Skeletal muscle satellite cell (primary cell): ENCODE data around the gene PAFAH2.

Experiments used
- H3K27me3 ChIP-seq: 2 replicates; pipeline ENCODE4 v1.7.0; 2013; ENCODE audit warnings: low read length; ENCODE audit not compliant: control insufficient read depth, insufficient read depth
- H3K36me3 ChIP-seq: 2 replicates; pipeline ENCODE4 v1.7.0; 2013; ENCODE audit warnings: mild to moderate bottlenecking, control low read depth, low read length; ENCODE audit not compliant: insufficient read depth
- H3K4me1 ChIP-seq: 2 replicates; pipeline ENCODE4 v1.7.0; 2013; ENCODE audit warnings: low read length; ENCODE audit not compliant: control insufficient read depth, insufficient read depth
- H3K4me2 ChIP-seq: 2 replicates; pipeline ENCODE4 v1.7.0; 2013; ENCODE audit warnings: mild to moderate bottlenecking, low read length
- H3K4me3 ChIP-seq: 2 replicates; pipeline ENCODE4 v1.7.0; 2013; ENCODE audit warnings: low read length
- H3K9ac ChIP-seq: 2 replicates; pipeline ENCODE4 v1.7.0; 2013; ENCODE audit warnings: mild to moderate bottlenecking, low read depth, low read length, moderate library complexity
- H3K9me3 ChIP-seq: replicated peaks from 2 replicates; pipeline ENCODE4 v1.7.0; 2013; ENCODE audit warnings: mild to moderate bottlenecking, control low read depth, low read length

The PAFAH2 gene

GRCh38 chr1:26038477-26038876 lies 40.6 kb upstream of the PAFAH2 start:
- H3K9ac ChIP-seq: no peak overlapping the region
- peaks cover 37% of the 10 kb centered on the region for H3K27me3 ChIP-seq
- H3K4me3 ChIP-seq: no peak overlapping the region
- H3K9me3 ChIP-seq: no peaks in the 10 kb centered on the region
- peaks cover 15% of the 10 kb centered on the region for H3K4me1 ChIP-seq
- H3K36me3 ChIP-seq: no peaks in the 10 kb centered on the region
- no peak overlapping the region for H3K4me2 ChIP-seq

GRCh38 chr1:26037904-26038303 lies 40.0 kb upstream of the PAFAH2 start:
- Histone ChIP-seq H3K4me2 (no peak overlapping the region), H3K27me3 (peaks cover 37% of the 10 kb centered on the region), H3K36me3 (no peaks in the 10 kb centered on the region), H3K4me1 (peaks cover 15% of the 10 kb centered on the region), H3K4me3 (no peak overlapping the region), H3K9ac (no peak overlapping the region), H3K9me3 (no peaks in the 10 kb centered on the region)

- Histone ChIP-seq H3K4me2 (peak overlapping the region; percentile 97), H3K4me1 (peaks cover 15% of the 10 kb centered on the region), H3K36me3 (no peaks in the 10 kb centered on the region), H3K4me3 (peak overlapping the region; percentile 82), H3K27me3 (peaks cover 30% of the 10 kb centered on the region), H3K9me3 (no peaks in the 10 kb centered on the region), H3K9ac (no peak overlapping the region)
Measured at GRCh38 chr1:26036756-26037281, 39.0 kb upstream of the PAFAH2 start.

GRCh38 chr1:26035959-26036755 lies 38.3 kb upstream of the PAFAH2 start:
- peak overlapping the region; percentile 74 for H3K9ac ChIP-seq
- peaks cover 24% of the 10 kb centered on the region for H3K27me3 ChIP-seq
- H3K9me3 ChIP-seq: no peaks in the 10 kb centered on the region
- peak overlapping the region; percentile 82 for H3K4me3 ChIP-seq
- peak overlapping the region; percentile 97 for H3K4me2 ChIP-seq
- no peaks in the 10 kb centered on the region for H3K36me3 ChIP-seq
- peaks cover 15% of the 10 kb centered on the region for H3K4me1 ChIP-seq

GRCh38 chr1:26035203-26035958 lies 37.5 kb upstream of the PAFAH2 start:
- H3K4me1 ChIP-seq: peaks cover 15% of the 10 kb centered on the region
- peaks cover 22% of the 10 kb centered on the region for H3K27me3 ChIP-seq
- H3K4me2 ChIP-seq: peak overlapping the region; percentile 97
- no peaks in the 10 kb centered on the region for H3K36me3 ChIP-seq
- peak overlapping the region; percentile 74 for H3K9ac ChIP-seq
- peak overlapping the region; percentile 82 for H3K4me3 ChIP-seq
- H3K9me3 ChIP-seq: no peaks in the 10 kb centered on the region

- Histone ChIP-seq H3K9me3 (no peaks in the 10 kb centered on the region), H3K4me3 (peak overlapping the region; percentile 82), H3K9ac (peak overlapping the region; percentile 12), H3K36me3 (no peaks in the 10 kb centered on the region), H3K4me1 (peaks cover 15% of the 10 kb centered on the region), H3K27me3 (peaks cover 19% of the 10 kb centered on the region), H3K4me2 (peak overlapping the region; percentile 97)
Measured at GRCh38 chr1:26034504-26035202, 36.8 kb upstream of the PAFAH2 start.

GRCh38 chr1:26032656-26033357 lies 34.9 kb upstream of the PAFAH2 start:
- H3K36me3 ChIP-seq: no peaks in the 10 kb centered on the region
- no peak overlapping the region for H3K4me3 ChIP-seq
- no peaks in the 10 kb centered on the region for H3K9me3 ChIP-seq
- H3K4me1 ChIP-seq: peaks cover 17% of the 10 kb centered on the region
- H3K27me3 ChIP-seq: peaks cover 15% of the 10 kb centered on the region
- no peak overlapping the region for H3K4me2 ChIP-seq
- no peak overlapping the region for H3K9ac ChIP-seq

- H3K27me3 ChIP-seq: peaks cover 16% of the 10 kb centered on the region
- no peak overlapping the region for H3K4me3 ChIP-seq
- no peak overlapping the region for H3K9ac ChIP-seq
- peaks cover 17% of the 10 kb centered on the region for H3K4me1 ChIP-seq
- H3K36me3 ChIP-seq: no peaks in the 10 kb centered on the region
- H3K9me3 ChIP-seq: no peaks in the 10 kb centered on the region
- no peak overlapping the region for H3K4me2 ChIP-seq
Measured at GRCh38 chr1:26031611-26032220, 33.9 kb upstream of the PAFAH2 start.

- H3K9ac ChIP-seq: no peak overlapping the region
- H3K4me2 ChIP-seq: no peak overlapping the region
- peaks cover 18% of the 10 kb centered on the region for H3K27me3 ChIP-seq
Measured at GRCh38 chr1:26031196-26031595, 33.3 kb upstream of the PAFAH2 start.

GRCh38 chr1:26029864-26030481 lies 32.1 kb upstream of the PAFAH2 start:
- Histone ChIP-seq H3K9me3 (no peaks in the 10 kb centered on the region), H3K27me3 (peaks cover 21% of the 10 kb centered on the region), H3K36me3 (no peaks in the 10 kb centered on the region), H3K4me3 (no peak overlapping the region), H3K9ac (no peak overlapping the region), H3K4me1 (peaks cover 8% of the 10 kb centered on the region), H3K4me2 (no peak overlapping the region)

More at GRCh38 chr1:26031196-26031595, 33.3 kb upstream of the PAFAH2 start:
- peaks cover 12% of the 10 kb centered on the region for H3K4me1 ChIP-seq
- no peaks in the 10 kb centered on the region for H3K9me3 ChIP-seq
- no peaks in the 10 kb centered on the region for H3K36me3 ChIP-seq
- H3K4me3 ChIP-seq: no peak overlapping the region
